Peyer's patch (tissue), 4 donors: ENCODE measurements around the gene PCNX2. TPM values are rescaled to one million over a fixed set of nuclear protein-coding genes. Genes with fewer than 3 reads are reported as not detected.
"Not testable (repeated sequence)": the region's sequence is repeated elsewhere in the genome, so short reads cannot be mapped to it uniquely, and the experiment has no call there.

Experiments
- DNase-seq, 3 donors: peaks; one replicate each; pipeline ENCODE4 v3.0.0-alpha.2; 2017 to 2019
- H3K27ac ChIP-seq, 4 donors: fragments of 200-600 bp; sonication (generic); one replicate each; pipeline ENCODE4 v1.5.1; 2016 to 2019
- H3K27me3 ChIP-seq, 2 donors: fragments of 200-600 bp; sonication (generic); one replicate each; pipeline ENCODE4 v1.5.1; 2019
- H3K36me3 ChIP-seq, 3 donors: fragments of 200-600 bp; sonication (generic); one replicate each; pipeline ENCODE4 v1.5.1; 2016 to 2019
- H3K4me1 ChIP-seq, 4 donors: fragments of 200-600 bp; sonication (generic); one replicate each; pipeline ENCODE4 v1.5.1; 2016 to 2019
- H3K4me3 ChIP-seq, 4 donors: fragments of 200-600 bp; sonication (generic); 1 replicate in 3 of 4; 2 replicates in 1 of 4; pipeline ENCODE4 v1.5.1; 2016 to 2019; ENCODE audit warnings: mild to moderate bottlenecking in 1 of 4
- H3K9me3 ChIP-seq, 4 donors: fragments of 200-600 bp; sonication (generic); one replicate each; pipeline ENCODE4 v1.5.1; 2016 to 2019; ENCODE audit warnings: mild to moderate bottlenecking in 1 of 4
- POLR2A ChIP-seq, 2 donors: fragments of 450-650 bp; IDR thresholded peaks; one replicate each; pipeline ENCODE4 v1.5.1; 2017; ENCODE audit warnings: antibody characterized with exemption in 2 of 2, mild to moderate bottlenecking in 2 of 2, moderate library complexity in 2 of 2
- total RNA-seq, 4 donors: library from RNA; depleted of rRNA; stranded (reverse); fragments of >200 nt; gene quantifications; one replicate each; pipeline ENCODE4 v1.1.0, GENCODE V29; 2016
- TF ChIP-seq, protein P1 (sequence below), 6 experiments: fragments of 450-650 bp in 4 of 6; fragments of 200-600 bp in 2 of 6; sonication (generic) in 1 of 6; IDR thresholded peaks; one replicate each; pipeline ENCODE4 v1.5.1; 2017 to 2019; ENCODE audit warnings: antibody characterized with exemption in 6 of 6, mild to moderate bottlenecking in 3 of 6, moderate library complexity in 1 of 6

PCNX2 gene
- total RNA-seq, 4 donors from 2014 or later: 6.3 to 79.2 (median 18.9) TPM

- H3K4me1 ChIP-seq: no peaks in the 10 kb centered on the region
- DNase-seq: no peak
- no peak overlapping the region for H3K27ac ChIP-seq
- H3K36me3 ChIP-seq: peaks cover 0 to 15% (median 0%) of the 10 kb centered on the region in 3 donors
- TF ChIP-seq POLR2A (IDR thresholded peaks at IDR 0.05): no peak
- TF ChIP-seq, protein P1, sequence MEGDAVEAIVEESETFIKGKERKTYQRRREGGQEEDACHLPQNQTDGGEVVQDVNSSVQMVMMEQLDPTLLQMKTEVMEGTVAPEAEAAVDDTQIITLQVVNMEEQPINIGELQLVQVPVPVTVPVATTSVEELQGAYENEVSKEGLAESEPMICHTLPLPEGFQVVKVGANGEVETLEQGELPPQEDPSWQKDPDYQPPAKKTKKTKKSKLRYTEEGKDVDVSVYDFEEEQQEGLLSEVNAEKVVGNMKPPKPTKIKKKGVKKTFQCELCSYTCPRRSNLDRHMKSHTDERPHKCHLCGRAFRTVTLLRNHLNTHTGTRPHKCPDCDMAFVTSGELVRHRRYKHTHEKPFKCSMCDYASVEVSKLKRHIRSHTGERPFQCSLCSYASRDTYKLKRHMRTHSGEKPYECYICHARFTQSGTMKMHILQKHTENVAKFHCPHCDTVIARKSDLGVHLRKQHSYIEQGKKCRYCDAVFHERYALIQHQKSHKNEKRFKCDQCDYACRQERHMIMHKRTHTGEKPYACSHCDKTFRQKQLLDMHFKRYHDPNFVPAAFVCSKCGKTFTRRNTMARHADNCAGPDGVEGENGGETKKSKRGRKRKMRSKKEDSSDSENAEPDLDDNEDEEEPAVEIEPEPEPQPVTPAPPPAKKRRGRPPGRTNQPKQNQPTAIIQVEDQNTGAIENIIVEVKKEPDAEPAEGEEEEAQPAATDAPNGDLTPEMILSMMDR (IDR thresholded peaks at IDR 0.05): no peak
- no peaks in the 10 kb centered on the region for H3K27me3 ChIP-seq
- no peak overlapping the region for H3K4me3 ChIP-seq
- H3K9me3 ChIP-seq: no peaks in the 10 kb centered on the region
These were observed 114.7 kb downstream of the PCNX2 start for GRCh38 chr1:233180641-233181364.

DNA sequence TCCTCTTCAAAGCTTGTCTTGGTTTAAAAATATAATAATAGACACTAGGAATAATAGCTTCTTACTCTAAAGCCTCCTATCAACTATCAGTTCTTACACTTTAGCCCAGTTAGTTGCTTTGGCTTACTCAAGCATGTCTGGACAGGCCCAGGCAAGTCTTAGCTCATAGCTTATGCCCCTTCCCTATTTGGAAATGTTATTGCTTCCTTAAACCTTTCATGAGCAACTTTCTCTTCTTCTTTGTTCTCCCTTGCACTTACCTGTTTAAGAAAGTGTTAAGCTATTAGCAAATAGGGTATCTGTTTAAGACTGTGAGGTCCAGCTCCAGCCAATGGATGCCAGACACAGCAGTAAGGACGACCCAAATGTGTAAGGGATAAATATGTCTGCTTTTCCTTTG lies 115.9 kb downstream of the PCNX2 start:
- H3K9me3 ChIP-seq: not testable (repeated sequence)

DNA sequence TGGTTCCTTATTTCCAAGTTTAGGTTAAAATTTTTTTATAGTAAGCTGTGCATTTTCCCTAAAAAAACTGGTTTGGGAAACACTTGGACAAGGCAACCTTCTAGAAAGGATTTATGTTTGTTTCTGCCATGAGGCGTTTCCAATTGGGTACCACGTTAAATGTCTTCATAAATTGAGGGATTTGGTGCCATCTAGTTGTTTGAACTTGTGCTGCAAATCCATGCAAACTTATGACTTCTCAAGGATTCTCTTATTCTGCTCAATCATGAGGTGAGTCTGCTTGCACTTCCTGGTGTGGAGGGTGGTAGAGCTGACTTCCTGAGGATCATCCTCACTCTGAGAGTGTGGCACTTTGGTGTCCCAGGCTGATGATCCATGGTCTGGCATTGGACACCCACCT lies 123.3 kb downstream of the PCNX2 start:
- no peak for DNase-seq
- TF ChIP-seq POLR2A (IDR thresholded peaks at IDR 0.05): no peak
- TF ChIP-seq, protein P1 (IDR thresholded peaks at IDR 0.05): peak in 3 of 6 experiments; percentile 7 to 14 (median 12)
- Histone ChIP-seq H3K27me3 (no peaks in the 10 kb centered on the region), H3K4me1 (no peaks in the 10 kb centered on the region), H3K36me3 (peaks cover 0 to 7% (median 0%) of the 10 kb centered on the region in 3 donors), H3K4me3 (no peak overlapping the region), H3K9me3 (no peaks in the 10 kb centered on the region), H3K27ac (no peak overlapping the region)

More for the DNA sequence above, 115.9 kb downstream of the PCNX2 start:
- peaks cover 0 to 15% (median 0%) of the 10 kb centered on the region in 3 donors for H3K36me3 ChIP-seq
- not testable (repeated sequence) for DNase-seq, H3K27ac ChIP-seq, H3K4me3 ChIP-seq, H3K27me3 ChIP-seq, H3K4me1 ChIP-seq

- Histone ChIP-seq H3K27me3 (no peaks in the 10 kb centered on the region), H3K27ac (no peak overlapping the region), H3K4me1 (no peaks in the 10 kb centered on the region), H3K4me3 (no peak overlapping the region), H3K36me3 (peaks cover 0 to 5% (median 0%) of the 10 kb centered on the region in 3 donors), H3K9me3 (no peaks in the 10 kb centered on the region)
- no peak for DNase-seq
- TF ChIP-seq, protein P1 (IDR thresholded peaks at IDR 0.05): no peak
- no peak for TF ChIP-seq POLR2A (IDR thresholded peaks at IDR 0.05)
These were observed 124.8 kb downstream of the PCNX2 start for GRCh38 chr1:233170741-233171140.

- Histone ChIP-seq H3K9me3 (peaks cover 0 to 3% (median 0%) of the 10 kb centered on the region in 4 donors), H3K4me1 (no peaks in the 10 kb centered on the region), H3K27ac (no peak overlapping the region), H3K27me3 (no peaks in the 10 kb centered on the region), H3K4me3 (no peak overlapping the region), H3K36me3 (peaks cover 0 to 5% (median 0%) of the 10 kb centered on the region in 3 donors)
- no peak for DNase-seq
- TF ChIP-seq, protein P1 (IDR thresholded peaks at IDR 0.05): no peak
- TF ChIP-seq POLR2A (IDR thresholded peaks at IDR 0.05): no peak
These were observed 127.1 kb downstream of the PCNX2 start for GRCh38 chr1:233168384-233168783.

- TF ChIP-seq, protein P1 (IDR thresholded peaks at IDR 0.05): no peak
- TF ChIP-seq POLR2A (IDR thresholded peaks at IDR 0.05): no peak
These were observed 128.6 kb downstream of the PCNX2 start for GRCh38 chr1:233166896-233167295.

More at GRCh38 chr1:233166896-233167295, 128.6 kb downstream of the PCNX2 start:
- Histone ChIP-seq H3K27me3 (no peaks in the 10 kb centered on the region), H3K9me3 (peaks cover 0 to 3% (median 0%) of the 10 kb centered on the region in 4 donors), H3K4me1 (no peaks in the 10 kb centered on the region), H3K4me3 (no peak overlapping the region), H3K27ac (no peak overlapping the region), H3K36me3 (no peaks in the 10 kb centered on the region)
- no peak for DNase-seq
